Measurements from ENCODE around the gene AXIN2. TPM values are rescaled to one million over a fixed set of nuclear protein-coding genes. Genes with fewer than 3 reads are reported as not detected.

Gene AXIN2
- total RNA-seq, 1 donor from 2014 or later, result 8.9 TPM

- no peaks in the 10 kb centered on the region for H4K20me1 ChIP-seq (ENCODE audit: insufficient read depth, low read length)
- TF ChIP-seq EZH2 (IDR thresholded peaks at IDR 0.05; ENCODE audit: insufficient read depth, low read length) (no peak), CTCF (IDR thresholded peaks at IDR 0.05; ENCODE audit: insufficient read depth, low read depth, low read length) (no peak)
- peaks cover 27% of the 10 kb centered on the region for H3K4me1 ChIP-seq (ENCODE audit: insufficient read depth, low read length)
- Mint-ChIP-seq H3K27ac (ENCODE audit: unreplicated experiment) (no peak overlapping the region), H3K4me1 (ENCODE audit: low read depth, unreplicated experiment) (peaks cover 9% of the 10 kb centered on the region), H3K9me3 (ENCODE audit: unreplicated experiment) (no peaks in the 10 kb centered on the region), H3K4me3 (ENCODE audit: unreplicated experiment) (peak overlapping the region; percentile 83), H3K27me3 (ENCODE audit: low read depth, unreplicated experiment) (peaks cover 6% of the 10 kb centered on the region), H3K36me3 (ENCODE audit: low read depth, unreplicated experiment) (no peaks in the 10 kb centered on the region)
- H3K4me2 ChIP-seq (ENCODE audit: low read length), result peak overlapping the region; percentile 91
- H2AFZ ChIP-seq (ENCODE audit: low read depth, low read length), result peak overlapping the region; percentile 68
- FAIRE-seq (no peak), DNase-seq (ENCODE audit: low read depth) (no peak)
- H3K4me3 ChIP-seq (ENCODE audit: insufficient read depth, low read depth, low read length), result peak overlapping the region; percentile 64
- H3K79me2 ChIP-seq (ENCODE audit: insufficient read depth, low read length), result peaks cover 23% of the 10 kb centered on the region
- no peaks in the 10 kb centered on the region for H3K36me3 ChIP-seq (ENCODE audit: insufficient read depth, low read length)
- no peaks in the 10 kb centered on the region for H3K9me3 ChIP-seq (ENCODE audit: insufficient read depth, low read depth, low read length)
- no peaks in the 10 kb centered on the region for H3K27me3 ChIP-seq (ENCODE audit: insufficient read depth, low read length)
- no peak overlapping the region for H3K27ac ChIP-seq (ENCODE audit: low read depth, low read length)
- H3K9ac ChIP-seq (ENCODE audit: low read length), result no peak overlapping the region
Measured at GRCh38 chr17:65562206-65562531, 721 bp upstream of the AXIN2 start.

GRCh38 chr17:65560628-65561451, 608 bp downstream of the AXIN2 start:
- Histone ChIP-seq H3K4me1 (ENCODE audit: insufficient read depth, low read length) (peaks cover 39% of the 10 kb centered on the region), H3K4me3 (ENCODE audit: insufficient read depth, low read depth, low read length) (peak overlapping the region; percentile 67), H3K36me3 (ENCODE audit: insufficient read depth, low read length) (no peaks in the 10 kb centered on the region), H3K27ac (ENCODE audit: low read depth, low read length) (peak overlapping the region; percentile 85), H3K9me3 (ENCODE audit: insufficient read depth, low read depth, low read length) (no peaks in the 10 kb centered on the region), H3K9ac (ENCODE audit: low read length) (peak overlapping the region; percentile 82), H2AFZ (ENCODE audit: low read depth, low read length) (peak overlapping the region; percentile 50), H3K79me2 (ENCODE audit: insufficient read depth, low read length) (peaks cover 23% of the 10 kb centered on the region), H4K20me1 (ENCODE audit: insufficient read depth, low read length) (no peaks in the 10 kb centered on the region), H3K27me3 (ENCODE audit: insufficient read depth, low read length) (no peaks in the 10 kb centered on the region), H3K4me2 (ENCODE audit: low read length) (peak overlapping the region; percentile 89)
- Mint-ChIP-seq H3K27ac (ENCODE audit: unreplicated experiment) (no peak overlapping the region), H3K36me3 (ENCODE audit: low read depth, unreplicated experiment) (no peaks in the 10 kb centered on the region), H3K4me1 (ENCODE audit: low read depth, unreplicated experiment) (peaks cover 9% of the 10 kb centered on the region), H3K27me3 (ENCODE audit: low read depth, unreplicated experiment) (peaks cover 6% of the 10 kb centered on the region), H3K4me3 (ENCODE audit: unreplicated experiment) (peak overlapping the region; percentile 73), H3K9me3 (ENCODE audit: unreplicated experiment) (no peaks in the 10 kb centered on the region)
- DNase-seq (ENCODE audit: low read depth) (peak; percentile 83), FAIRE-seq (no peak)
- TF ChIP-seq EZH2 (IDR thresholded peaks at IDR 0.05; ENCODE audit: insufficient read depth, low read length) (no peak), CTCF (IDR thresholded peaks at IDR 0.05; ENCODE audit: insufficient read depth, low read depth, low read length) (no peak)

Data from astrocyte (in vitro differentiated cells and primary cell).